ENCODE measurements around the gene HBS1L.

HBS1L gene

DNA sequence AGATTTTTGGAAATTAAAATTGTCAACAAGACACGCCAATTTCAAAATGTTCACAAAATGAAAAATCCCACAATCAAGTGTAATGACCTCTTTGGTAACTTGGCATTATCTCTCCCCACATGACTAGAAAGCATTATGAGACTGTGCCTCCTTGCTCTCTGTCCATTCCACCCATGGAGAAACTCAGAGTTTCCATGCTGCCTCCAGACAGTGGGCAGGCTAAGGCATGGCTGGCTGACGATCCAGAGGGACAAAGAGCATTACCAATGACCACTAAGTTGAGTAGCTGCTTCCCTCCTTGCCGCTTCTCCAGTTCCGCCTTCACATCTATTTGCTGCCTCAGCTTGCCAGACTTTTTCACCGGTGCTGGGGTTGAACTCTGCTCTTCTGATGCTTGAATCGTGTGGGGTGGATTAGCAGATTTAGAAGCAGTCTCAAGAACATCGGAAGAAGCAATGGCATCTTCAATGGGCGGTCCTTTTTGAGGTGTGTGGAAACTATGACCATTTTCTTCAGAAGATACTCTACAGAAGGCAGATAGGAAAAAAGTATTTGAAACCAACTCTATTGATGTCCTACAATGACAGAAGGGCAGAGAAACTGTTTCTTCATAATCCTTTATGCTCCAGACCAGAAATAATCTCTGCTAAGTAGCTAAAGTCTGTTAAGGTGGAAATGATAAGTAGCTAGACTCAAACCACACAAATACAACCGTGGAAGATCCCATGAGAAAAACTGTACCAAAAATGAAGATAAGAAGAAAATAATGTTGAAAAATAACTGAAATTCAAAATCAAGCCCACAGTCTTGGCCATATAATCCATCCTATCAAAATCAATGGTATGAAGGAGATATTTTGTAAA lies 57.3 kb downstream of the HBS1L start:
- DNase-seq: no peak

DNA sequence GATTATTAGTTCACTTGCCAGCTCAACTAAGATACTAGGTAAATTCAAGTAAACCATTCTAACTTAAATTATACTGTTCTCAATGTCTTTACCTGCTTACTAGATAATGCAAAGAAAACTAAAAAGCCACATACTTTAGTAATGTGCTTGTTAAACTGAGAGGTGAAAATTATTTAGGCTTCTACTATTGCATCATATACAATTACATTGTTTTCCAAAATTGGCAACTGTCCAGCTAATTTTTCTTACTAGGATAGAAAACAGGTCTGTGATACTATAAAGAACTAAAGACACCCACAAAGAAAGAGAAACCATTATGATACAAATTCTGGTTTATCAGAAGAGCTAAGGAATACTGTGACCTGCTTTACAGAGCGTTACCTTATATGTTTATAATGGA lies 59.1 kb downstream of the HBS1L start:
- DNase-seq: no peak

DNA sequence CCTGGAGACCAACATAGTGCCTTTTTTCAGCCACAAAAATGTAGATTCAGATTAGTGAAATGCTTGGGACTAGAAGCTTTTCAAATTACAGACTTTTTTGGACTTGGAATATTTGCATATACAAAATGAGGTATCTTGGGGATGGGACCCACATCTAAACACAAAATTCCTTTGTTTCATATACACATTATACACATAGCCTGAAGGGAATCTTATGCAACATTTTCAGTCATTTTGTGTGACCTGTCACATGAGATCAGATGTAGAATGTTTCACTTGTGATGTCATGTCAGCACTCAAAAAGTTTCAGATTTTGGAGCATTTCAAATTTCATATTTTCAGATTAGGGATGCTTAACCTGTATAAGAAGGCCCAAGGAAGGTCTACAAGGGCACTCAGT lies 60.2 kb downstream of the HBS1L start:
- DNase-seq: no peak

DNA sequence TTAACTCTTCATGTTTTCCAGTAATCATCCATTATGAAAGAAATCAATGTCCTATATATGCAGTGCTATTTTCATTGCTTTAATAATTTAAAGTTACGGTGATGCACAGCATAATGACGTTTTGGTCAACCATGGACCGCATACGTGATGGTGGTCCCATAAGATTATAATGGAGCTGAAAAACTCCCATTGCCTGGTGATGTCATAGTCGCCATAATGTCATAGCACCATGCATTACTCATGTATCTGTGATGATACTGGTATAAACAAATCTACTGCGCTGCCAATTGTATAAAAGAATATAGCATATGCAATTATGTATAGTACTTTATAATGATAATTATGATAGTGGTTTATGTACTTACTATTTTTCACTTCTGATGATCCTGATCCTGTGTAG lies 62.5 kb downstream of the HBS1L start:
- DNase-seq: no peak

DNA sequence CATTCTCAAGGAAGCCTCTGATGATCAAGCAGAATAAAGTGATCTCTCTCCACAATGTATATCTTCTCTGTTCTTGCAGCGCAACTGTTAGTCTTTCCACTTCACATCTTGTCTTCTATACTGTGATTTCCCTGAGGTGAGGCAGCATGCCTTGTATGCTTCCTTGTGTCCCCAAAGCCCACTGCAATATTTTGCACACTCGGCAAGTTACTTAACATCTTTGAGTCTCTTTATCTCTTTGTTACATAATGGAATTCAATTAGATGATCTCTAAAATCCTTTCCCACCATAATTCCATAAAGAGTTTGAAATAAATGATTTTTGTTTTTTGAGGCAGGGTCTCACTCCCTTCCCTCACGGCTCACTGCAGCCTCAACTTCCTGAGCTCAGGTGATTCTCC lies 64.4 kb downstream of the HBS1L start:
- no peak for DNase-seq

DNA sequence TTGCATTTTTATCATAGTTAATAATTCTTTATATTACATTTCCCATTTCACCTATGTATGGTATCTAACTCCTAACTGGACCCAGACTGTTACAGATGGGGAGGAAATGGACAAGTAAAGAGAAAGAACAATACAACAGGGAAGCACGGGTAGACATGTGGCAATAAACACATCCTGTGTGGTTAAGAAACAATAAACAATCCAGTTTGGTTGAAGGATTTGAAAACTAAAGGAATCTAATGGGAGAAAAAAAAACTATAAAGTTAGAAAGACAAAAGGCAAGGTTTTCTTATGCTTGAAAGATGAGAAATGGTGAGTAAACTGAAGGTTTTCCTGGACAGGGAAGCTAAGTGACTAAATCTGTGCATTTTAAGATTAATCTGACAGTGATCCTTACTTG lies 69.8 kb downstream of the HBS1L start:
- DNase-seq: no peak

DNA sequence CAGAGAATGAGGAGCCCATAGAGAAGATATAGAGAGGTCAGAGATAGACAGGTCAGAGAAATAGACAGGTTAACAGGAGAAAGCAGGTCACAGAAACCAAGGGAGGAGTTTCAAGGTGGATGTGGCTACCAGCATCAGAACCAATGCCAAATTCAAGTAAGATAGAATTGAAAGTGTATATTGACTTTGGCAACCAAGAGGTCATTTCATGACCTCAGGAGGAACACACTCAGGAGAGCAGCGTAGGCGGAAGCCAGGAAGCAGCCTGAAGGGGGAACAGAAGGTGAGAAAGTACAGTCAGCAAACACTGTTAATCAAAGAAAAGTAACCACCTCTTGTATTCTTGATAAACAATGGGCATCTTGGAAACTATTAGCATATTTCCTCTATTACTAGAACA lies 70.8 kb downstream of the HBS1L start:
- DNase-seq: no peak

DNA sequence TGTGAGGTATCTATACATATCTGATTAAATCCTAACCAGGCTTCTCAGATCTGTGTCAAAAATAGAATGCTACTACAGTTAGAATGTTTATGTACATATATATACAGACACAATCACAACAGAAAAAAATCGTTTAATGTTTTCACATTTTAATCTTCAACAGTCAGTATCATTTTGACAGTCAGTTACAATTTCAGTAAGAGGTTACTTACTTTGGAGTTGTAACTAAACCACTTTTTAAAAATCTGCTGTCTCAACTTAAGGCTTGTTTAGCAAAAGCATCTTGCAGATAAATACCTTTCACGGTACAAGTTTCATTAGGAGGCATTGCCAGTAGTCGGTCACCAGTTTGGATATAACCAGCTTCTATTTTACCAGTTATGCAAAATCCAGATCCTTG lies 72.5 kb downstream of the HBS1L start:
- DNase-seq: no peak

DNA sequence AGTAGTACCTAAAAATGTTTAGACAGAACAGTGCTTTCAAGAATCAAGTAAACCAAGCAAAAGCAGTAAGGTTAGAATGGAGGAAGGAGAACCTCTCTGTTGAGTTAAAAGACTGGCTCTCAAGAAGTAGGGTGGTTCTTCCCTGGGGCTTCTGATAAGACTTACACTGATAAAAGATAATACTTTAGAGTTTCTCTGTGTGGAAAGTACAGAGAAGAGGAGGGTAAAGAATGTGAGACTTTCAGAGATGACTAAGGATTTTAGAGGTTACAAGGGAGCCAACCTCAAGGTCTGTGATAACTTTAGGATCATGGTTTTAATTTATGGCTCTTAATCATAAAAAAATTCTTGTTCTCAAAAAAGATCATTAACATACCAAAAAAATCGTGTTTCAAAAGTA lies 73.8 kb downstream of the HBS1L start:
- no peak for DNase-seq

DNA sequence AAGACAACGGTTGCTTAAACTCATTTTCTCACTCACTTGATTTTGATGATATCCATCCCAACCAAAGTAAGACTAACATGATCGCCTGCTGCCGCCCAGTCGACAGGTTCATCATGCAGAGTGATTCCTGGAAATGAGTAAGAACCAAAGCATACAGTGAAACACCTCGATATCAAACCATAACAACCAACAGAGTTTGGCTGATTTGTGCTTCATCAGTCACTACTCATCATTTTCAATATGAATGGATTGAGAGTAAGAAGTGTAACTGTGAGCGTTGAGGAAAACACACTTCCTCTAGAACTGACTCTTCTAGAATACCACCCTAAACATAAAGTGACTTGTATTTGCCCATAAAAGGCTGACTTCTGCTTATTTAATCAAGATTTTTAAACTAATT lies 75.5 kb downstream of the HBS1L start:
- peak; percentile 38 for DNase-seq

DNA sequence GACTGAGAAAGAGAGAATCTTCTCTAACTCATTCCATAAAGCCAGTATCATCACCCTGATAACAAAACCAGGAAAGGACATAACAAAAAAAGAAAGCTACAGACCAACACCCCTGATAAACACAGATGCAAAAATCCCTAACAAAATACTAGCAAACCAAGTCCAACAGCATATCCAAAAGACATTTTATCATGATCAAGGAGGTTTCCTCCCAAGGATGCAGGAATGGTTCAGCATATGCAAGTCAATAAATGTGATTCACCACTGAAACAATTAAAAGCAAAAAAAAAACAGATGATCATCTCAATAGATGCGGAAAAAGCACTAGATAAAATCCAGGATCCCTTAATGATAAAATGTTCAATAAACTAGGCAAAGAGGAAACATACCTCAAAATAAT lies 80.3 kb downstream of the HBS1L start:
- no peak for DNase-seq

DNA sequence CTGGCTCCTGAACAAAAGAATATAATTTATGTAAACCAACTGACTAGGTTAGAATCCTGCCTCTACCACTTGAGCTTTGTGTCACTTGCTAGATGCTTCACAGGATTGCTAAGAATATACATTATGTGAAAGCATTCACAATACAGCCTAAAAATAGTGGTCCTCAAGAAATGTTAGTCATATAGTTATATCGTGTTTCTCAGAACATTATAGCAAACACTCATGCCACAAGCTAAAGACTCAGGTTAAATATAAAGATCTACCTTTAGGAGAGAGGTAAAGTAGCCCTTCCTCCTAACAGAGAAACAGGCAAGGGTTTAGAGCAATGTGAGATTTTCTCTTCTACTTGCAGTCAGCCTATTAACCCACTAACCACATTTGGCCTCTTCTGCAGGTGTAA lies 86.9 kb downstream of the HBS1L start:
- DNase-seq: no peak

DNA sequence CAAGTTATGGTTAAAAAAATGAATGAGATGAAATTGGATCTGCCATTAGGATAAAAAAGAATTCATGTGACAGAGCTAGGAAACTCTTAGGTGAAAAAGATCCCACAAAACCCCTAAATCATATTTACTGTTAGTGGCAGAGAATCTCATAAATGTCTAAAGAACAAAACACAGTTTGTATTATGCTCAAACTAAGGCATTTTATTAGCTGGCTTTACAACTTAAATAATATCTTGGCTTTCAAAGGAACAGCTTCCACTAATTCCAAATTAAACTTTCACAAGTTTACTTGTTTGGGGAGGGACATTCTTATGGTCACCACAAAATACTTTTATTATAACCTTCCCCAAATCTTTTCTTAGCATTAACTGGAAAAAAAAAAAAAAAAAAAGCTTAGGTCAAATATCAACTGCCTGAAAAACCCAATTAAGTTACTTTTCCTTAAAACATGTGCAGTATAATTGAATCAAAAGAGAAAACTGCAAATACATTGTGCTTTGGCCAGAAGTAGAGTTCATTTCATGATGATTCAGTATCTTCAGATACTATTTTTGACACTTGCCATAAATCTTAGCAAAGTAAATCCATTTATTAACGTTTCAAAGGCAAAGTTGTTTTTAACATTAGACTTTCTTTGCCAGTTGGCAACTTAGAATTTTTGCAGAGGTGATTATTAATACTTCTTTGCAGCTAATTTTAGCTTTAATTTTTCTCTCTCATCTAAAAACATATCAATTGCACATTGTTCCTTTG lies 90.0 kb downstream of the HBS1L start:
- no peak for DNase-seq

DNA sequence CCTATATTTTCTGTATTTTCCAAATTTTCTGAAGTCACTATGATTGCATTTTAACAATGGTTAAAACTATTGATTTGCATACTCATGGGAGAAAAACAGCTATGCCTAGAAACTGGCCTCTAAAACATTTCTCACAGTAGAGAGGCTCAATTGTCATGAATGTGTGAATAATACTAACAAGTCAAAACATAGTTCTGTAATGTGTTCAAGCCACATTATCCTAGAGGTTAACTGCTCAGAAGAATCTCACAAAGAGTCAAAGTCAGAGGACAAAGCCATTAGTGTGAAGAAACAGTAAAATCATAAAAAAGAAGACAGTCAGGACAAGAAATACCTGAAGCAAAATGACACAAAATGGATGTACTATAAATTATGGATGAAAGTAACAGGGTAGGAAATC lies 92.2 kb downstream of the HBS1L start:
- no peak for DNase-seq

DNA sequence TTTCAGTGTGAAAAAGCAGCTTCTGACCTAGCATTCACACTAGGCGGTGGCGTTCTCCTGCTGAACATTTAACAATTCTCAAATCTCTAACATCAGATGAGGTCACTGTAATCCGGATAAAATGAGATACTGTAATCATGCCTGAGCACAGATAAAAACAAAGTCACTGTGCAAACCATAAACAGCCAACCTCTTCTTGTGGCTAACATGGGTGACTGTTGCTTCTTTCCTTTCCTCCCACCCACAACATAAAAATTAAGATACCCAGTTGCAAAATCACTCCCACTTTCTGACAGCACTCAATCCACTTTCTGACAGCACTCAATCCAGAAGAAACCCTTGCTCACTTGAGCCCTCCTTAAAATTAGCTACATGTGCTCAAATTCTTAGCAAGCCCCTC lies 93.3 kb downstream of the HBS1L start:
- DNase-seq: no peak

DNA sequence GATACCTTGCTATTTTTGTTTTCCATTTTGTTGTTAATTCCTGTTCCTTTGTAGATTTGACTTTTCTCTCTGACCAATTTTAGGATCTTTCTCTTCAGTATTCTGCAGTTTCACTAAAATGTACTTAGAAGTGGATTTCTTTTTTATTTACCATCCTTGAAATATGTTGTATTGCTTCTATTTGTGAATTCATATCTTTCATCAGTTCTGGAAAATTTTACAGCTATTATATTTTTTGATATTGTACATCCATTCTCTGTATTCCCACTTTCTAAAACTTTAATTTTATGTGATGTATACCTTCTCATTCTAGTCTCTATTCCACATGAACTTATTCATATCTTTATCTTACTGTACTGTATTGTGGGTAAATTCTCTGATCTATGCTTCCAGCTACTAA lies 95.0 kb downstream of the HBS1L start:
- DNase-seq: no peak

DNA sequence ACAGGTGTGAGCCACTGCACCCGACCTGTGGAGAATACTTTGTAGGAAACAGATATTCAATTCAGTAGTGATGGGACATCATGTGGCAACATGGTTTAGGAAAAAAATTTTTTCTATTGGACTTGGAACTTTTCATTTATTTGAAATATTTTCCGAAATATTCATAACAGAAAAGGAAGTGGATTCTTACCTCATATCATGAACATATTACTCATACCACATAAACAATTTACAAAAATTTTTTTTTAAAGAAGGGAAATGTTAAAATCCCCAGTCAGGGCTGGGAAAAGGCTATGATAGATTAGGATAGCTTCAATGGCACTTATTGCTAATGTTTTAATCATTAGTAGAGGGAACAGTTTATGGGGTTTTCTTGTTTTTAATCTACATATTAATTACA lies 97.9 kb downstream of the HBS1L start:
- DNase-seq: no peak

DNA sequence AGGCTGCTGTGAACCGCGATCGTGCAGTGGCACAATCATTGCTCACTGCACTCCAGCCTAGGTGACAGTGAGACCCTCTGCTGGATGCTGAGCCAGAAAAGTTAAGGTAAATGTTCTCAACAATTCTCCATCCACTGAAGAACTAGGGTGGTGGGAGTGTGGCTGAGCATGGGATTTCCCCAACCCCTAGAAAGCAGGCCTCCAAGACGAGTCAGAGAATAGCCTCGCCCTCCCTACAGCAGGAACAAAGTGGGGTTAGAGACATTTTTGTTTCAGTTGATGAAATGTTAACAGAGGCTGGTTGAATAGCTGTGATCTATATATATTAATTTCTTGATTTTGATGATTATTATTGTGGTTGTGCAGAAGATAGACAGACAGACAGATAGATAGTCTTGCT lies 98.6 kb downstream of the HBS1L start:
- DNase-seq: no peak

DNA sequence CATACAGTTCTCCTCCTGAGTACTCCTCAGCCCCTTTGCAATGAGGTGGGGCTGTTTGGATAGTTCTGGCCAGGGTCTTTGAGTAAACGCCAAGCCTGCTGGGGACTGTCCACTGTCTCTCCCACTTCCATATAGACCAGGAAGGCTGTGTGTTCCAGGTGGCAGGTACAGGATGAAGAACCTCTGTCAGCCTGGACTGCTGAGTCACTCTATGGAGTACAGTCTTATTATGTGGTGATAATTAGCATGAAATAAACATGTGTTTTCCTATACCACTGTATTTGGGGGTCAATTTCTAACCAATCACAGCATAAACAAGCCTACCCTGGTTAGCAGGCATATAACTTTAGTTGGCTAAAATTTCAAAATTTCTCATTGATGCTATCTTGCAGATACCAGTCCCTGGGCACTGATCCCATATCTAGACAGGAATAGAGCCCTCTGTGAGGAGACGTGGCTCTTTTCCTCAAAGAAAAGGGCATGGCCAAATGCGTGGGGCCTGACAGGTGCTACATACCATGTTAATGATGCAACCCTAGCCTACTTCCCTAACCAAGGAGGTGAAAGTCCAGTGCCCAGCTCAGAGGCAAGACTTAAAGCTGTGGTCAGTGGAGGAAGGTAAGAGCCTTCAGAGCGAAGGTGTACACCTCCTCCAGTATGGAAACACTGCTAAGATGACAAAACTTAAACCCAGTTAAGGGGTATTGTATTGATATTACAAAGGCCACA lies 100.2 kb downstream of the HBS1L start:
- DNase-seq: no peak

DNA sequence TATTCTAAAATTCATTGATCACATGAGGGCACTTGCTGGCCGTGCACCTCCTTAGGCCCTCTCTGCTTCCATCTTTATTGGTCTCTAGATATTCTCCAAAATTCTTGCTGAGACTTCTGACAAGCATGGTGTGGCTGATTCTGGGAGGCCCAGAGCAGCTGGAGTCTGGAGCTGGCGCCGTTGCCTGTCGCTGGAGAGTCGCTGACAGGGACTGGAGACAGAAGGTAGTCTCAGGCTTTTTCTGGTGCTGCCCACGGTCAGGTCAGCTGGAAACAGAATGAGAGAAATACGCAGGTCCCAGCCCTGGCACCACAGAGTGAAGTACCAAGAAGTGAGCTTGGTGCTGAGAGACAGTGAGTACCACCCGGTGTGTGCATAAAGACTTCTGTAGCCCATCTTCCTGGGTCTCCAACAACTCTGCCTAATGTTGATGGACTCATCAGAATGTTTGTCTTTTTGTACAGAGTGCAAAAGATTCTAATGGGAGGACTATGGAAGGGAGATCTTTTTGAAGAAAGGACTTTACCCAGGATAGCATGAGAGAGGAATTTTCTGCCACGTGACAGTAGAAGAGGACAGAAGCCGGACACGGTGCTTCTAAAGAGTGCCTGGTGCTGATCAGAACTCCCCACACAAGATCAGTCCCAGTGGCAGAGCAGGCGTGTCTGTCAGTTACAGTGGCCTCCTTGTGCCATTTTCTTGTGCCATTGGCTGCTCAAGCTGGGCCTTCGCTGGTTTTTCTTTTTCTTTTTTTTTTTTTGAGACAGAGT lies 102.9 kb downstream of the HBS1L start:
- no peak for DNase-seq

DNA sequence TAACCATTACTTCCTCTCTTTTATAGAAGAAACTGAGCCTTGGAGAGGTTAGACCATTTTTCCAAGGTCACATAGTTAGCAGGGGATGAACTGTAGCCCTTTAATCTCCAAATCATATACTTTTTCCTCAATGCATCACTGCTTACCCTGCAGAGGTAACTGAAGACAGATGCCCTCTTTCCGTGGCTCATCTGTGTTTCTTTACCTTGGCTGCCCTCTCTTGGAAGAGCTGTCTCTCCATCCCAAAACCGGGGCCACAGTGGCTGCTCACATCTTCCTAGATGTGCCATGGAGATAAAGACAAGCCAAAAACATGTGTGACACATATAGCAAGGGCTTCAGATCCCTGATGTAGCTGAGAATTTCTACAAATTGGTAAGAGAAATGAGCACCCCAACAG lies 104.1 kb downstream of the HBS1L start:
- no peak for DNase-seq

DNA sequence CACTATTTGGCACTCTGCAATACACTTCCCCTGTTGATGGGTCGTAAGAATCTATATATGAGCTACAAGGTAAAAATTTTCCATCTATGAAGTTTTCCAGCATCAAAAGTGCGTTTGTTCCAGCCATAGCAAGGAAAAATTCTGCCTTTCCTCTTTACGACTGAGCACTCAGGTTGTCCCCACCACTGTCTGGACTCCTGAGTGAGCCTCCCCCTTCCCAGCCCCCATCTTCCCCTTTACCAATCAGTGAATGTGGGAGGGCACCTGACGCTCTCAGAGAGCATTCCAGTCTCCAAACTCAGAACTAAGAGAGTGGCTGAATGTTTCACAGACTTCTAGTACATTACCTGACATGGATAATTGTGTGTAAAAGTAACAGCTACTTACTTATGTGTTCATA lies 104.7 kb downstream of the HBS1L start, which contains the start of gene ALDH8A1:
Gene ALDH8A1, minus strand, starts transcription at position 175 of the 400 bp plus-strand sequence. Its CDS starts 48 bp downstream, at position 127.
- no peak for DNase-seq

DNA sequence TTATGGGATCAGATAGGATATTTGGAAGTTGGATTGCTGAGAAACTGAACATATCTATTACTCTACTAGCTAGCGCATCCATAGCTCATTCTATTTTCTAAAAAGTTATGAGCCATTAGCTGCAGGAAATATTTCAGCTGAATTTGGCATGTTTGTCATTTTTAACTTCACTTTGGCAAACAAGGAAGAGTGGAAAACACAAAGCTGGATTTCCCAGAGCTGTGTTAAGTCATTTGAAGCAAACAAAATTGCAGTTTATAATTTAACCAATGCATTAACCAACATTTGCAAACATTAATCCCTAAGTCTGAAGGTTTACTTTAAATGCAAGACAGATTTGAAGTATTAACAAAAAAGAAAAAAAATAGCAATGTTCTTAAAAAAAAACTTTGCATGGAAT lies 105.9 kb downstream of the HBS1L start:
- no peak for DNase-seq

All from activated CD4-positive, CD25-positive, alpha-beta regulatory T cell treated with anti-CD3 and anti-CD28 coated beads, Interleukin-2, amount 50 U/mL, for 72 hours (primary cell).